ENCODE data around the gene COL11A1.

DNA sequence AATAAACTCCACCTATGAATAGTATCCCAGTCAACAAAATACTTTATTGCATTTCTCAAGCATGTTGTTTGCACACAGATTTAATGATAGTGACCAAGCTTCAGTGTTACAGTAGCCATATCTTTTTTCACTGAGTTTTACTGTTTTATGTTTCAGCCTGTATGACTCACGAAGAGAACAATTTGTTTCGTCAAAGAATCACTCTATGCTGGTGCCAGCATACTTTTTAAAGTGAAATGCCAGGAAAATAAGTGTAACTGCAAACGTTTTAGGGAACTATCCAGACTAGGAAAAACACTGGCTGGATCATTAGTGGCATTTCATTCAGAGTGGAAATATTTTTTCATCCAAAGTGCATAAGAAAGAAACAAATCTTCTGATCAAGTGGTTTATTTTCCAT, 210.8 kb downstream of the COL11A1 start:
- TF ChIP-seq, protein P1, sequence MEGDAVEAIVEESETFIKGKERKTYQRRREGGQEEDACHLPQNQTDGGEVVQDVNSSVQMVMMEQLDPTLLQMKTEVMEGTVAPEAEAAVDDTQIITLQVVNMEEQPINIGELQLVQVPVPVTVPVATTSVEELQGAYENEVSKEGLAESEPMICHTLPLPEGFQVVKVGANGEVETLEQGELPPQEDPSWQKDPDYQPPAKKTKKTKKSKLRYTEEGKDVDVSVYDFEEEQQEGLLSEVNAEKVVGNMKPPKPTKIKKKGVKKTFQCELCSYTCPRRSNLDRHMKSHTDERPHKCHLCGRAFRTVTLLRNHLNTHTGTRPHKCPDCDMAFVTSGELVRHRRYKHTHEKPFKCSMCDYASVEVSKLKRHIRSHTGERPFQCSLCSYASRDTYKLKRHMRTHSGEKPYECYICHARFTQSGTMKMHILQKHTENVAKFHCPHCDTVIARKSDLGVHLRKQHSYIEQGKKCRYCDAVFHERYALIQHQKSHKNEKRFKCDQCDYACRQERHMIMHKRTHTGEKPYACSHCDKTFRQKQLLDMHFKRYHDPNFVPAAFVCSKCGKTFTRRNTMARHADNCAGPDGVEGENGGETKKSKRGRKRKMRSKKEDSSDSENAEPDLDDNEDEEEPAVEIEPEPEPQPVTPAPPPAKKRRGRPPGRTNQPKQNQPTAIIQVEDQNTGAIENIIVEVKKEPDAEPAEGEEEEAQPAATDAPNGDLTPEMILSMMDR (IDR thresholded peaks at IDR 0.05): no peak
- TF ChIP-seq POLR2A (IDR thresholded peaks at IDR 0.05): no peak
